Measurements from ENCODE around the gene GID4.

Gene GID4

GRCh38 chr17:18014006-18014405, 25.2 kb upstream of the GID4 start:
- Histone ChIP-seq H3K27me3 (no peaks in the 10 kb centered on the region), H3K27ac (no peak overlapping the region), H3K4me3 (no peak overlapping the region), H3K9me3 (no peaks in the 10 kb centered on the region), H3K4me2 (no peak overlapping the region), H3K36me3 (peaks cover 24% of the 10 kb centered on the region), H3K4me1 (peaks cover 45% of the 10 kb centered on the region), H3K9ac (no peak overlapping the region), H4K20me1 (peaks cover 12% of the 10 kb centered on the region)
- TF ChIP-seq Cebpa-rat (IDR thresholded peaks at IDR 0.05): no peak

- Histone ChIP-seq H3K27ac (peak overlapping the region; percentile 39), H3K4me3 (no peak overlapping the region), H3K9ac (no peak overlapping the region; the same call in 1 of the 2 replicates), H4K20me1 (peaks cover 12% of the 10 kb centered on the region), H3K4me1 (peaks cover 56% of the 10 kb centered on the region), H3K4me2 (peak overlapping the region; percentile 66), H3K9me3 (no peaks in the 10 kb centered on the region), H3K36me3 (peaks cover 16% of the 10 kb centered on the region), H3K27me3 (no peaks in the 10 kb centered on the region)
- TF ChIP-seq Cebpa-rat (IDR thresholded peaks at IDR 0.05): no peak
Measured at GRCh38 chr17:18015593-18015992, 23.6 kb upstream of the GID4 start.

DNA sequence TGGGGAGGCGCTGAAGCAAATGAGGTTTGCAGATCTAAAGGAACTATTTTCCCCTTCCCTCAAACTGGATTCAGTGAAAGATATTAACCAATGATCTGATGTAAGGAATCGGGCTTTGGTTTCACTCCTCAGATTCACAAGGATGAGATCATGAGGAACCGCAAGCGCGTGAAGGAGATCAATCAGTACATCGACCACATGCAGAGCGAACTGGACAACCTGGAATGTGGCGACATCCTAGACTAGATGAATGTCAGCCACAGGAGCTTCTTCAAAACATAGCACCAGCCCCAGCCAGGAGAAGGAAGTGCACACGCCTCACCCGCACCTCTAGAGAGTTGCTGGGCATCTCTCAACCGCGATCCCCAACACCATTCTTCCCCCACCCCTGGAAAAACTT, 22.8 kb upstream of the GID4 start:
- no peak for TF ChIP-seq Cebpa-rat (IDR thresholded peaks at IDR 0.05)
- Histone ChIP-seq H4K20me1 (peaks cover 12% of the 10 kb centered on the region), H3K4me1 (peaks cover 56% of the 10 kb centered on the region), H3K9ac (no peak overlapping the region), H3K27ac (no peak overlapping the region), H3K4me2 (peak overlapping the region; percentile 66), H3K4me3 (no peak overlapping the region), H3K36me3 (peaks cover 18% of the 10 kb centered on the region), H3K27me3 (no peaks in the 10 kb centered on the region), H3K9me3 (no peaks in the 10 kb centered on the region)

DNA sequence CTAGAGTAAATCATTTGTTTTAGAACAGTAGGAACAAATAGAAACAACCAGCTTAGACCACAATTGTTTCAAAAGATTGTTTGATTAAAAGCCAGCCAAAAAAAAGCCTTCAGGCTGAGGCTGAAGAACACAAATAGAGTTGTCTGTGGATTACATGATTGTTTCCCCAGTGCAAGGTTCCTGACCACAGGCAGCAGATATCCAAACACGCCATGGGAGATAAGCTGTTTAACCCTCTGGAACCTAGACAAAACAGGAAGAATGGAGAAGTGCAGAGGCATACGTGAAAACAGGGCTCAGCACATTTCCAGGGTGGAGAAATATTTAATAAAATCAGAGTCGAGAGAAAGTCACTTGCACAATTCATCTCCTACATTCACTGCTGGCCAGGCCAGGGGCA, 21.2 kb upstream of the GID4 start:
- peak overlapping the region; percentile 55; the same call in 1 of the 2 replicates for H3K9ac ChIP-seq
- H3K27ac ChIP-seq: peak overlapping the region; percentile 64
- H3K27me3 ChIP-seq: no peaks in the 10 kb centered on the region
- peak overlapping the region; percentile 88 for H3K4me2 ChIP-seq
- peak overlapping the region; percentile 9; the same call in 1 of the 2 replicates for H3K4me3 ChIP-seq
- peaks cover 60% of the 10 kb centered on the region for H3K4me1 ChIP-seq
- no peaks in the 10 kb centered on the region for H3K9me3 ChIP-seq
- TF ChIP-seq Cebpa-rat (IDR thresholded peaks at IDR 0.05): no peak
- peaks cover 20% of the 10 kb centered on the region for H3K36me3 ChIP-seq
- peaks cover 12% of the 10 kb centered on the region for H4K20me1 ChIP-seq

GRCh38 chr17:18018411-18018921, 20.7 kb upstream of the GID4 start:
- H3K9ac ChIP-seq: peak overlapping the region; percentile 55; the same call in 1 of the 2 replicates
- H3K27me3 ChIP-seq: no peaks in the 10 kb centered on the region
- TF ChIP-seq Cebpa-rat (IDR thresholded peaks at IDR 0.05): no peak
- H3K4me1 ChIP-seq: peaks cover 65% of the 10 kb centered on the region
- H3K36me3 ChIP-seq: peaks cover 20% of the 10 kb centered on the region
- peaks cover 12% of the 10 kb centered on the region for H4K20me1 ChIP-seq
- H3K9me3 ChIP-seq: no peaks in the 10 kb centered on the region
- H3K4me2 ChIP-seq: peak overlapping the region; percentile 88
- peak overlapping the region; percentile 64 for H3K27ac ChIP-seq
- peak overlapping the region; percentile 9; the same call in 1 of the 2 replicates for H3K4me3 ChIP-seq

GRCh38 chr17:18019838-18020154, 19.4 kb upstream of the GID4 start:
- Histone ChIP-seq H4K20me1 (peaks cover 14% of the 10 kb centered on the region), H3K9me3 (no peaks in the 10 kb centered on the region), H3K27me3 (no peaks in the 10 kb centered on the region), H3K4me3 (no peak overlapping the region), H3K36me3 (peaks cover 32% of the 10 kb centered on the region), H3K27ac (no peak overlapping the region), H3K4me2 (peak overlapping the region; percentile 88), H3K9ac (no peak overlapping the region), H3K4me1 (peaks cover 61% of the 10 kb centered on the region)
- TF ChIP-seq Cebpa-rat (IDR thresholded peaks at IDR 0.05): no peak

GRCh38 chr17:18020971-18021370, 18.2 kb upstream of the GID4 start:
- Histone ChIP-seq H3K36me3 (peaks cover 43% of the 10 kb centered on the region), H3K9ac (no peak overlapping the region), H3K27me3 (no peaks in the 10 kb centered on the region), H3K4me2 (no peak overlapping the region), H3K27ac (no peak overlapping the region), H3K4me3 (no peak overlapping the region), H4K20me1 (peaks cover 26% of the 10 kb centered on the region), H3K9me3 (no peaks in the 10 kb centered on the region), H3K4me1 (peaks cover 60% of the 10 kb centered on the region)
- no peak for TF ChIP-seq Cebpa-rat (IDR thresholded peaks at IDR 0.05)

- no peak overlapping the region for H3K9ac ChIP-seq
- no peaks in the 10 kb centered on the region for H3K27me3 ChIP-seq
- no peak overlapping the region for H3K4me3 ChIP-seq
- TF ChIP-seq Cebpa-rat (IDR thresholded peaks at IDR 0.05): no peak
- H3K9me3 ChIP-seq: no peaks in the 10 kb centered on the region
- no peak overlapping the region for H3K27ac ChIP-seq
- H3K4me1 ChIP-seq: peaks cover 60% of the 10 kb centered on the region
- no peak overlapping the region for H3K4me2 ChIP-seq
- peaks cover 47% of the 10 kb centered on the region for H3K36me3 ChIP-seq
- H4K20me1 ChIP-seq: peaks cover 30% of the 10 kb centered on the region
Measured at GRCh38 chr17:18021372-18021771, 17.8 kb upstream of the GID4 start.

- H3K4me1 ChIP-seq: peaks cover 54% of the 10 kb centered on the region
- H3K27ac ChIP-seq: no peak overlapping the region
- peaks cover 55% of the 10 kb centered on the region for H3K36me3 ChIP-seq
- no peaks in the 10 kb centered on the region for H3K9me3 ChIP-seq
- H3K4me3 ChIP-seq: no peak overlapping the region
- H3K27me3 ChIP-seq: no peaks in the 10 kb centered on the region
- peaks cover 27% of the 10 kb centered on the region for H4K20me1 ChIP-seq
- no peak for TF ChIP-seq Cebpa-rat (IDR thresholded peaks at IDR 0.05)
- H3K4me2 ChIP-seq: no peak overlapping the region
- H3K9ac ChIP-seq: no peak overlapping the region
Measured at GRCh38 chr17:18025241-18025944, 13.8 kb upstream of the GID4 start.

DNA sequence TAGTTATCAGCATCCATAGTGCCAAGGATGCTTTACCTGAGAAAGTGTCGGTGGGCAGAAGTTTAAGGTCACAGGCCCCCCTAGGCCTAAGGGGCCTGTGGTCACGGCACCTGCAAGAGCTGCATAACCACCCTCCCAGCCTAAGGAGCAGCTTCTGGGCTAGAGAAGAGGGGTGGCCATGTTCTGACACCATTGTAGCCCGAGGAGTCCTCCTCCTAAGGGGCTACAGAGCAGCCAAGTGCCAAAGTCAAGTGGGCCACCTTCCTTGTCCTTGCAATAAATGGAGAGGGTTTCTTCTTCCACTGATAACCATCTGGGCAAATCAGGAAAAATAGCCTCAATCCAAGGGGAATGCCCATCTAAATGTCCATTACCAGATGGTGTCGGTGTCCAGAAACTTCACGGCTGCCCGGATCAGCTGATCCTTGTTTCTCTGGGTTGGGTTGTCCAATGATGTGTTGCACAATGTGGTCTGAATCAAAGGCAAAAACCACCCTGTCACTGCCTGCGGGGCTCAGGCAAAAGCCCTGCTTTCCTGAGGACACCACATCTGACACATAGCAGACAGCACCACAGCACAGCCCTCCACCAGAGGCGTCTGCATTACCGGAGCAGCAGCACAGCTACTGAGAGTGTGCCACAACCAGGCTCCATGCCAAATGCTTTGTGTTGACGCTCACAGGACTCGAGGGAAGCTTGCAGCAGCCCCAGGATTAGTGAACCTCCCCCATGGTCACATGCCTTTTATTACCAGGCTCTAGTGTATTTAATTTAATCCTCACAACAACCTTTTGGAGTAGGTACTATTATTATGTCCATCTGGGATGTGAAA, 13.0 kb upstream of the GID4 start:
- Histone ChIP-seq H3K4me1 (peaks cover 56% of the 10 kb centered on the region), H3K27ac (no peak overlapping the region), H3K36me3 (peaks cover 48% of the 10 kb centered on the region), H4K20me1 (peaks cover 27% of the 10 kb centered on the region), H3K9me3 (no peaks in the 10 kb centered on the region), H3K4me3 (no peak overlapping the region), H3K9ac (no peak overlapping the region), H3K4me2 (peak overlapping the region; percentile 39), H3K27me3 (no peaks in the 10 kb centered on the region)
- peak; percentile 77; the same call in 1 of the 2 replicates for TF ChIP-seq Cebpa-rat (IDR thresholded peaks at IDR 0.05)
